MCF 10A (cell line): Measurements from ENCODE around the gene SOX5. TPM values are rescaled to one million over a fixed set of nuclear protein-coding genes. Genes with fewer than 3 reads are reported as not detected.
A peak's percentile ranks its signal among the peaks of the same experiment; 100 is the strongest.

Experiments
- BruUV-seq: library from RNA; stranded (reverse); fragments of 400-500 nt; replicated peaks from 2 replicates; lab custom pipeline; 2021; lab: Mats Ljungman, UMichigan
- CTCF ChIA-PET: fragments of 300-600 bp; sonication (Branson Sonifier 250); formaldehyde crosslinking; extraction: SDS; loops from one replicate; lab custom pipeline; 2021; ENCODE audit warnings: antibody characterized with exemption, inconsistent platforms; lab: Yijun Ruan, JAX
- POLR2A ChIA-PET: fragments of 300-600, 350-650 bp; sonication (Branson Sonifier 250); formaldehyde crosslinking; extraction: SDS; loops from one replicate; lab custom pipeline; 2020; ENCODE audit warnings: antibody characterized with exemption, inconsistent platforms; lab: Yijun Ruan, JAX
- DNase-seq: peaks from one replicate; pipeline ENCODE4 v3.0.0-alpha.2; 2018; ENCODE audit not compliant: unreplicated experiment
- H3K27ac Mint-ChIP-seq: one replicate; pipeline ENCODE4 v1.8.0; 2022; ENCODE audit warnings: mild to moderate bottlenecking, low read depth, mixed read lengths; ENCODE audit not compliant: unreplicated experiment
- H3K27me3 Mint-ChIP-seq: one replicate; pipeline ENCODE4 v1.8.0; 2022; ENCODE audit warnings: mixed read lengths; ENCODE audit not compliant: insufficient read depth, unreplicated experiment
- H3K36me3 Mint-ChIP-seq: one replicate; pipeline ENCODE4 v1.8.0; 2022; ENCODE audit warnings: mild to moderate bottlenecking, moderate library complexity, mixed read lengths; ENCODE audit not compliant: insufficient read depth, unreplicated experiment
- H3K4me1 Mint-ChIP-seq: one replicate; pipeline ENCODE4 v1.8.0; 2022; ENCODE audit warnings: mixed read lengths; ENCODE audit not compliant: insufficient read depth, unreplicated experiment
- H3K4me3 Mint-ChIP-seq: one replicate; pipeline ENCODE4 v1.8.0; 2022; ENCODE audit warnings: mild to moderate bottlenecking, moderate library complexity, mixed read lengths; ENCODE audit not compliant: unreplicated experiment
- H3K9me3 Mint-ChIP-seq: one replicate; pipeline ENCODE4 v1.8.0; 2022; ENCODE audit warnings: mixed read lengths; ENCODE audit not compliant: unreplicated experiment
- intact Hi-C: fragments of 100-400 bp; cut with micrococcal nuclease; formaldehyde crosslinking; loops from 2 replicates; pipeline ENCODE4 v1.14.1; 2022
- total RNA-seq: library from RNA; stranded (reverse); gene quantifications from 2 replicates; pipeline ENCODE4 v1.2.3, GENCODE V29; 2022
- TF ChIP-seq, protein P1 (sequence below): fragments of 200-600 bp; IDR thresholded peaks from one replicate; pipeline ENCODE4 v1.8.0; 2022; ENCODE audit warnings: antibody characterized with exemption, mild to moderate bottlenecking; ENCODE audit not compliant: unreplicated experiment

SOX5 gene
- total RNA-seq, 1 experiment from 2014 or later, result 0.91 TPM

DNA sequence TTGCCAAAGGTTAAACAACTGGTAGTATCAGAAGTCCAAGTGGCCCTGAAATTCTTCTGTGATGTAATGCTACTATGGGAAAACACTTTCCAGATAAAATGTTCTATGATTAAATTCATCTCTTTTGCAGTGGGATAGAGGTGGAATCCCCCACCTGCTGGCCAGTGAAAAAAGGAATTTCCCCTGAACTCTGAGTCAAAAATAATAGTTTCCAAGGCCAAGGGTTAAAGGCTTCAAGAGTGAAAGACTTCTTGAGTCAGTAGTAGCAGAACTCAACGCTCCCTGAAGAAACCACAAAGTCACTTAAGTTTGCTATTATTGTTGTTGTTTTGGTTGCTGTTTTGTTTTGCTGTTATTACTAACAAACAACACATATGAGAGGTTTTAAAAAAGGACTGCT lies 330.8 kb downstream of the SOX5 start:
- no TSS peak for BruUV-seq
- no peak for DNase-seq
- Mint-ChIP-seq H3K36me3 (no peaks in the 10 kb centered on the region), H3K4me1 (no peaks in the 10 kb centered on the region), H3K27ac (no peak overlapping the region), H3K27me3 (peaks cover 23% of the 10 kb centered on the region), H3K9me3 (no peaks in the 10 kb centered on the region), H3K4me3 (no peak overlapping the region)
- TF ChIP-seq, protein P1, sequence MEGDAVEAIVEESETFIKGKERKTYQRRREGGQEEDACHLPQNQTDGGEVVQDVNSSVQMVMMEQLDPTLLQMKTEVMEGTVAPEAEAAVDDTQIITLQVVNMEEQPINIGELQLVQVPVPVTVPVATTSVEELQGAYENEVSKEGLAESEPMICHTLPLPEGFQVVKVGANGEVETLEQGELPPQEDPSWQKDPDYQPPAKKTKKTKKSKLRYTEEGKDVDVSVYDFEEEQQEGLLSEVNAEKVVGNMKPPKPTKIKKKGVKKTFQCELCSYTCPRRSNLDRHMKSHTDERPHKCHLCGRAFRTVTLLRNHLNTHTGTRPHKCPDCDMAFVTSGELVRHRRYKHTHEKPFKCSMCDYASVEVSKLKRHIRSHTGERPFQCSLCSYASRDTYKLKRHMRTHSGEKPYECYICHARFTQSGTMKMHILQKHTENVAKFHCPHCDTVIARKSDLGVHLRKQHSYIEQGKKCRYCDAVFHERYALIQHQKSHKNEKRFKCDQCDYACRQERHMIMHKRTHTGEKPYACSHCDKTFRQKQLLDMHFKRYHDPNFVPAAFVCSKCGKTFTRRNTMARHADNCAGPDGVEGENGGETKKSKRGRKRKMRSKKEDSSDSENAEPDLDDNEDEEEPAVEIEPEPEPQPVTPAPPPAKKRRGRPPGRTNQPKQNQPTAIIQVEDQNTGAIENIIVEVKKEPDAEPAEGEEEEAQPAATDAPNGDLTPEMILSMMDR, result no peak
- ChIA-PET CTCF (no interaction called here), POLR2A (no interaction called here)
- intact Hi-C loops, result no loop called here

DNA sequence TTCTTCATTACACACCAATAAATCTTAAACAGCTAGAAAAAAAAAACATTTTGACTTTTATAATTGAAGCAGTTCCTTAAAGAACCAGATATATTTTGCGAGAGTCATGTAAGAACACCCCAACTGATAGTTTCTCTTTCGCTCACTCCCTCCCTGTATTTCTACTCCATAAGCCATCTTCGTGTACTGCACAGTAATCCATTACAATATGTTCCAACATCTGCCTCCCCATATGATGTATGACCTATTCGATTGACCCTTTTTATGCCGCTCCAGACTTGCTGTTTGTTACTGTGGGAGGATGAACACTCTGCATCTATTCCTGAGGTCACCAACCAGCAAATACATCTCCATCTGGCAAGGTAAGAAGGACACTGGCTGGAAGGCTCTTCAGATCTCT lies 331.7 kb downstream of the SOX5 start:
- no peaks in the 10 kb centered on the region for H3K9me3 Mint-ChIP-seq
- no peak overlapping the region for H3K4me3 Mint-ChIP-seq
- no peak for DNase-seq
- peaks cover 23% of the 10 kb centered on the region for H3K27me3 Mint-ChIP-seq
- H3K36me3 Mint-ChIP-seq, result no peaks in the 10 kb centered on the region
- no TSS peak for BruUV-seq
- H3K4me1 Mint-ChIP-seq, result no peaks in the 10 kb centered on the region
- POLR2A ChIA-PET, result no interaction called here
- H3K27ac Mint-ChIP-seq, result no peak overlapping the region
- intact Hi-C loops, result no loop called here
- CTCF ChIA-PET, result no interaction called here
- TF ChIP-seq, protein P1, result no peak

DNA sequence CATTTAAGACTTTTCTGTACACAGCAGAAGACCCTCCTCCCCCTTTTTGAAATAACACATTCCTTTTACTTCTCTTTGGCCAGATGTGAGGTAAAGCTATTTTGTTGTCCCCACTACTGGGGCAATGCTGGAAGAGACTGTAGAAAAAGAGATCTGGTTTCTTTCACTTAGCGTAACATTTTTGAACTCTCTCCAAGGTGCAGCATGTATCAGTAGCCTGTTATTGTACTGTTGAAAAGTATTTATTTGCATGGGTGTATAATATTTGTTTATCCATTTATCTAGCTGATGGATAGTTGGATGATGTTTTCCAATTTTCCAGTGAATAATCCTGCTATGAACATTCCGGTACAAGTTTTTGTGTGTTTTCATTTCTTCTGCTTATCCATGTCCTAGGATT lies 335.2 kb downstream of the SOX5 start:
- no peak overlapping the region for H3K4me3 Mint-ChIP-seq
- DNase-seq, result no peak
- TF ChIP-seq, protein P1, result no peak
- ChIA-PET POLR2A (interaction anchor here (0.5 kb wide), 1 partner anchor 141 kb away, joined by 4 read pairs; no protein-coding TSS in a partner anchor), CTCF (no interaction called here)
- no peaks in the 10 kb centered on the region for H3K9me3 Mint-ChIP-seq
- H3K27me3 Mint-ChIP-seq, result peaks cover 14% of the 10 kb centered on the region
- H3K4me1 Mint-ChIP-seq, result no peaks in the 10 kb centered on the region
- H3K36me3 Mint-ChIP-seq, result no peaks in the 10 kb centered on the region
- no peak overlapping the region for H3K27ac Mint-ChIP-seq
- no TSS peak for BruUV-seq
- intact Hi-C loops, result no loop called here

DNA sequence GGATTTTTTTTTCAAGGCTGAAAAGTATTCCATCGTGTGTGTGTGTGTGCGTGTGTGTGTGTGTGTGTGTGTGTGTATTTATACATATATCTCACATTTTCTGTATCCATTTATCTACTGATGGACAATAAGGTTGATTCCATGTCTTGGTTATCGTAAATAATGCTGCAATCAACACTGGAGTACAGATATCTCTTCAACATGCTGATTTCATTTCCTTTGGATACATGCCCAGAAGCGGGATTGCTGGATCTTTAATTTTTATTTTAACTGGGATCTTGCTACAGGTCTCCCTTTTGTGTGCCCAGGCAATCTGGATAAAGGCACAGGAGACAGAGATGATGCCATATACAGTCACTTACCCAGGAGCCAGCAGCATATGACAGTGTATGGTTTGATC lies 338.1 kb downstream of the SOX5 start:
- intact Hi-C loops, result no loop called here
- TF ChIP-seq, protein P1, result no peak
- H3K27me3 Mint-ChIP-seq, result peaks cover 31% of the 10 kb centered on the region
- ChIA-PET CTCF (no interaction called here), POLR2A (no interaction called here)
- DNase-seq, result peak; percentile 4
- no peak overlapping the region for H3K4me3 Mint-ChIP-seq
- H3K4me1 Mint-ChIP-seq, result no peaks in the 10 kb centered on the region
- H3K27ac Mint-ChIP-seq, result no peak overlapping the region
- no peaks in the 10 kb centered on the region for H3K36me3 Mint-ChIP-seq
- no TSS peak for BruUV-seq
- no peaks in the 10 kb centered on the region for H3K9me3 Mint-ChIP-seq
